HCT116 (cell line): ENCODE measurements around the gene PSMB4. TPM values are rescaled to one million over a fixed set of nuclear protein-coding genes. Genes with fewer than 3 reads are reported as not detected.

Experiments
- ATAC-seq: fragments of 200-7000 bp; cut with Tn5 transposase; 2 replicates; pipeline ENCODE4 v1.9.1; 2020; ENCODE audit warnings: mild to moderate bottlenecking, moderate library complexity
- BruUV-seq: library from RNA; stranded (reverse); fragments of 400-500 nt; replicated peaks from 2 replicates; lab custom pipeline; 2021; lab: Mats Ljungman, UMichigan
- CTCF ChIA-PET: fragments of 300-600 bp; sonication (Branson Sonifier 250); formaldehyde crosslinking; loops from one replicate; lab custom pipeline; 2021; ENCODE audit warnings: antibody characterized with exemption; lab: Charles Lee
- POLR2A ChIA-PET: fragments of 300-600, 350-600 bp; sonication (Branson Sonifier 250); formaldehyde crosslinking; loops from one replicate; lab custom pipeline; 2021; ENCODE audit warnings: antibody characterized with exemption; lab: Charles Lee
- RAD21 ChIA-PET, 2 experiments: fragments of 300-600 bp; sonication (Branson Sonifier 250); formaldehyde crosslinking; loops; one replicate each; lab custom pipeline; 2023; ENCODE audit warnings: low total read pairs in 2 of 2; ENCODE audit not compliant: uncharacterized antibody in 2 of 2, unreplicated experiment in 2 of 2, low non-redundant PET in 1 of 2; lab: Charles Lee
- DNase-seq: peaks from one replicate; pipeline ENCODE4 v3.0.0-alpha.2; 2010; ENCODE audit warnings: low read depth, low spot score
- H2AFZ ChIP-seq: fragments of 200-600 bp; shearing (Covaris generic), sonication (generic); 2 replicates; pipeline ENCODE4 v1.6.1; 2017; ENCODE audit warnings: low read depth, mixed run types, mixed read lengths, antibody characterized with exemption, low read length; ENCODE audit not compliant: poor library complexity, severe bottlenecking
- H3K27ac ChIP-seq: 2 replicates; pipeline ENCODE4 v1.5.1; 2012; ENCODE audit warnings: low read depth, low read length
- H3K27me3 ChIP-seq: fragments of 200-600 bp; sonication (generic); 2 replicates; pipeline ENCODE4 v1.6.1; 2016; ENCODE audit warnings: mixed run types, low read length, mixed read lengths; ENCODE audit not compliant: insufficient read depth
- H3K36me3 ChIP-seq, 2 experiments: fragments of 200-500 bp in 1 of 2; fragments of 200-600 bp in 1 of 2; sonication (Bioruptor generic) in 1 of 2; sonication (generic) in 1 of 2; 2 replicates each; pipeline versions ENCODE4 v1.5.1 to v1.6.1; 2014 to 2016; ENCODE audit warnings: low read length in 2 of 2, inconsistent platforms in 1 of 2, mixed read lengths in 1 of 2, mixed run types in 1 of 2; ENCODE audit not compliant: insufficient read depth in 2 of 2, control insufficient read depth in 1 of 2
- H3K4me1 ChIP-seq, 2 experiments: fragments of 200-600 bp in 1 of 2; sonication (generic) in 1 of 2; 2 replicates each; pipeline versions ENCODE4 v1.5.1 to v1.6.1; 2012 to 2017; ENCODE audit warnings: low read length in 2 of 2, inconsistent platforms in 1 of 2, mild to moderate bottlenecking in 1 of 2, mixed read lengths in 1 of 2, mixed run types in 1 of 2, moderate library complexity in 1 of 2; ENCODE audit not compliant: insufficient read depth in 2 of 2, control insufficient read depth in 1 of 2
- H3K4me2 ChIP-seq: fragments of 200-600 bp; sonication (generic); 2 replicates; pipeline ENCODE4 v1.6.1; 2017; ENCODE audit warnings: mixed run types, low read length, mixed read lengths
- H3K4me3 ChIP-seq, 2 experiments: fragments of 200-600 bp in 1 of 2; sonication (generic) in 1 of 2; replicated peaks in 1 of 2; 2 replicates each; pipeline ENCODE4 v1.5.1; 2011 to 2016; ENCODE audit warnings: low read length in 2 of 2, control low read depth in 1 of 2, low read depth in 1 of 2, mild to moderate bottlenecking in 1 of 2, mixed read lengths in 1 of 2, mixed run types in 1 of 2
- H3K79me2 ChIP-seq: fragments of 200-600 bp; sonication (generic); 2 replicates; pipeline ENCODE4 v1.6.1; 2017; ENCODE audit warnings: mild to moderate bottlenecking, mixed run types, low read length, moderate library complexity, mixed read lengths; ENCODE audit not compliant: insufficient read depth
- H3K9ac ChIP-seq: fragments of 200-600 bp; sonication (generic); 2 replicates; pipeline ENCODE4 v1.6.1; 2016; ENCODE audit warnings: low read length, mixed read lengths
- H3K9me2 ChIP-seq: fragments of 200-600 bp; sonication (generic), shearing (Covaris generic); 2 replicates; pipeline ENCODE4 v1.6.1; 2017; ENCODE audit warnings: mixed run types, mild to moderate bottlenecking, moderate library complexity; ENCODE audit not compliant: insufficient read depth
- H3K9me3 ChIP-seq, 2 experiments: fragments of 200-500 bp in 1 of 2; fragments of 200-600 bp in 1 of 2; sonication (Bioruptor generic) in 1 of 2; sonication (generic) in 1 of 2; 2 replicates each; pipeline ENCODE4 v1.6.1; 2014 to 2017; ENCODE audit warnings: low read length in 2 of 2, mixed read lengths in 2 of 2, inconsistent platforms in 1 of 2, low read depth in 1 of 2, mild to moderate bottlenecking in 1 of 2, mixed run types in 1 of 2, moderate library complexity in 1 of 2; ENCODE audit not compliant: control insufficient read depth in 1 of 2, insufficient read depth in 1 of 2
- H4K20me1 ChIP-seq: fragments of 200-600 bp; sonication (generic), shearing (Covaris generic); 2 replicates; pipeline ENCODE4 v1.6.1; 2017; ENCODE audit warnings: mixed run types, mild to moderate bottlenecking, moderate library complexity; ENCODE audit not compliant: insufficient read depth
- CBX3 ChIP-seq: IDR thresholded peaks from 2 replicates; pipeline ENCODE4 v1.6.1; 2012; ENCODE audit warnings: low read depth
- CEBPB ChIP-seq: IDR thresholded peaks from 2 replicates; pipeline ENCODE4 v1.6.1; 2012; ENCODE audit warnings: low read depth
- CTCF ChIP-seq, 3 experiments: fragments of 200-600 bp in 1 of 3; sonication (generic) in 1 of 3; IDR thresholded peaks in 2 of 3; conservative IDR thresholded peaks in 1 of 3; 2 replicates each; pipeline ENCODE4 v1.5.1; 2012 to 2017; ENCODE audit warnings: low read depth in 2 of 3, low read length in 2 of 3, antibody characterized with exemption in 1 of 3, borderline replicate concordance in 1 of 3, control low read depth in 1 of 3, mild to moderate bottlenecking in 1 of 3, mixed read lengths in 1 of 3, mixed run types in 1 of 3, moderate library complexity in 1 of 3; ENCODE audit not compliant: insufficient read depth in 1 of 3
- EZH2 ChIP-seq: fragments of 200-600 bp; sonication (generic); IDR thresholded peaks from 2 replicates; pipeline ENCODE4 v1.6.1; 2017; ENCODE audit warnings: antibody characterized with exemption, mixed run types
- EZH2phosphoT487 ChIP-seq: fragments of 200-600 bp; IDR thresholded peaks from 2 replicates; pipeline ENCODE4 v1.6.1; 2018; ENCODE audit warnings: antibody characterized with exemption, borderline replicate concordance
- FOSL1 ChIP-seq: IDR thresholded peaks from 2 replicates; pipeline ENCODE4 v1.6.1; 2012; ENCODE audit warnings: low read depth
- JUND ChIP-seq: IDR thresholded peaks from 2 replicates; pipeline ENCODE4 v1.6.1; 2012
- POLR2A ChIP-seq: IDR thresholded peaks from 2 replicates; pipeline ENCODE4 v1.7.0; 2011; ENCODE audit warnings: borderline replicate concordance; ENCODE audit not compliant: insufficient read depth, insufficient read length; ENCODE audit errors: extremely low read depth
- SP1 ChIP-seq: IDR thresholded peaks from 2 replicates; pipeline ENCODE4 v1.6.1; 2012; ENCODE audit warnings: low read depth
- SRF ChIP-seq: IDR thresholded peaks from 2 replicates; pipeline ENCODE4 v1.6.1; 2012; ENCODE audit warnings: low read depth
- TCF7L2 ChIP-seq: IDR thresholded peaks from 2 replicates; pipeline ENCODE4 v1.7.0; 2011; ENCODE audit warnings: borderline replicate concordance, inconsistent platforms; ENCODE audit not compliant: insufficient read depth, insufficient read length; ENCODE audit errors: extremely low read depth
- YY1 ChIP-seq: IDR thresholded peaks from 2 replicates; pipeline ENCODE4 v1.6.1; 2011; ENCODE audit warnings: low read length, low read depth, moderate library complexity, mild to moderate bottlenecking; ENCODE audit not compliant: insufficient replicate concordance; ENCODE audit errors: extremely low read depth
- ZBTB33 ChIP-seq: IDR thresholded peaks from 2 replicates; pipeline ENCODE4 v1.6.1; 2011; ENCODE audit warnings: mild to moderate bottlenecking, low read length, moderate library complexity; ENCODE audit not compliant: insufficient replicate concordance; ENCODE audit errors: extremely low read depth
- ZFX ChIP-seq: fragments of 450-650 bp; IDR thresholded peaks from 2 replicates; pipeline ENCODE4 v1.6.1; 2017
- ZNF274 ChIP-seq: fragments of 200-500 bp; sonication (Bioruptor generic); IDR thresholded peaks from 2 replicates; pipeline ENCODE4 v1.6.1; 2014; ENCODE audit warnings: mild to moderate bottlenecking, low read depth, low read length, inconsistent platforms
- intact Hi-C: fragments of 100-400 bp; cut with micrococcal nuclease; formaldehyde crosslinking; loops from 2 replicates; pipeline ENCODE4 v1.10.0; 2022
- total RNA-seq: library from RNA; stranded (reverse); gene quantifications from one replicate; pipeline ENCODE4 v1.2.1, GENCODE V29; 2021; ENCODE audit not compliant: unreplicated experiment

The PSMB4 gene
- total RNA-seq, 1 experiment from 2014 or later = 341 TPM

GRCh38 chr1:151419819-151420218 lies 20.4 kb downstream of the PSMB4 start (continued):
- TF ChIP-seq ZBTB33 (no peak), SRF (no peak), ZNF274 (no peak), SP1 (no peak), CEBPB (no peak), TCF7L2 (no peak), JUND (no peak), FOSL1 (no peak), ZFX (no peak)
- TF ChIP-seq, all 23 proteins: peak for 0

GRCh38 chr1:151425103-151425502 lies 25.7 kb downstream of the PSMB4 start:
- H2AFZ ChIP-seq = no peak overlapping the region
- H3K9ac ChIP-seq = no peak overlapping the region
- RAD21 ChIA-PET = no interaction called here
- POLR2A ChIA-PET = no interaction called here
- TF ChIP-seq EZH2 (no peak), EZH2phosphoT487 (no peak), FOSL1 (no peak), CBX3 (no peak), YY1 (no peak), ZFX (no peak), CTCF (IDR thresholded peaks at IDR 0.05 in 2 of 3, conservative IDR thresholded peaks at IDR 0.05 in 1 of 3; ENCODE audit: borderline replicate concordance in 1 of 3, insufficient read depth in 1 of 3, low read depth in 2 of 3, low read length in 2 of 3) (no peak), POLR2A (no peak), JUND (no peak)
- BruUV-seq = no TSS peak
- ATAC-seq = no peak
- no peaks in the 10 kb centered on the region for H3K9me2 ChIP-seq
- intact Hi-C loops = no loop called here
- no peaks in the 10 kb centered on the region for H4K20me1 ChIP-seq
- no peaks in the 10 kb centered on the region for H3K4me1 ChIP-seq
- peaks cover under 1% of the 10 kb centered on the region for H3K79me2 ChIP-seq
- CTCF ChIA-PET = no interaction called here
- no peak for DNase-seq
- no peak overlapping the region for H3K27ac ChIP-seq
- H3K4me3 ChIP-seq = no peak overlapping the region
- H3K36me3 ChIP-seq = peaks cover 43 to 47% of the 10 kb centered on the region in 2 experiments
- H3K4me2 ChIP-seq = no peak overlapping the region
- H3K9me3 ChIP-seq = no peaks in the 10 kb centered on the region
- H3K27me3 ChIP-seq = no peaks in the 10 kb centered on the region
